Fibroblast of the aortic adventitia (primary cell): ENCODE data around the gene KRTAP10-8. TPM values are rescaled to one million over a fixed set of nuclear protein-coding genes. Genes with fewer than 3 reads are reported as not detected.
"Not testable (repeated sequence)": the region's sequence is repeated elsewhere in the genome, so short reads cannot be mapped to it uniquely, and the experiment has no call there.

Source experiments
- DNase-seq: peaks from one replicate; pipeline ENCODE4 v3.0.0-alpha.2; 2010; ENCODE audit warnings: low read depth
- H3K4me3 ChIP-seq: 2 replicates; pipeline ENCODE4 v1.5.1; 2011; ENCODE audit warnings: low read depth, mild to moderate bottlenecking, control low read depth, low read length, moderate library complexity
- CTCF ChIP-seq: IDR thresholded peaks from 2 replicates; pipeline ENCODE4 v1.5.1; 2011; ENCODE audit warnings: mild to moderate bottlenecking, low read length, control low read depth, inconsistent platforms; ENCODE audit not compliant: insufficient read depth
- total RNA-seq: library from RNA; depleted of rRNA; stranded (reverse); fragments of >200 nt; gene quantifications from 2 replicates; pipeline ENCODE4 v1.2.3, GENCODE V29; 2012; ENCODE audit warnings: low replicate concordance

Gene KRTAP10-8
- total RNA-seq, 1 donor, result not detected

GRCh38 chr21:44626262-44626661 is 14.4 kb downstream of the KRTAP10-8 start:
- no peak for DNase-seq
- no peak overlapping the region for H3K4me3 ChIP-seq
- TF ChIP-seq CTCF, result no peak

- H3K4me3 ChIP-seq, result no peak within 1 kb of the TSS
- DNase-seq, result no peak
- TF ChIP-seq CTCF, result no peak
Observed at GRCh38 chr21:44626673-44627143, 14.8 kb downstream of the KRTAP10-8 start, which contains the start of gene KRTAP10-9. Gene KRTAP10-9 (plus strand): TSS chr21:44627093. CDS start chr21:44627172, 79 bp downstream.

- DNase-seq, H3K4me3 ChIP-seq: not testable (repeated sequence)
Observed at GRCh38 chr21:44627181-44627822, 15.4 kb downstream of the KRTAP10-8 start.

GRCh38 chr21:44627831-44628233 is 16.0 kb downstream of the KRTAP10-8 start:
- not testable (repeated sequence) for DNase-seq, H3K4me3 ChIP-seq

GRCh38 chr21:44628707-44629391 is 17.0 kb downstream of the KRTAP10-8 start:
- DNase-seq, result no peak
- no peak overlapping the region for H3K4me3 ChIP-seq
- TF ChIP-seq CTCF, result no peak

GRCh38 chr21:44630440-44630839 is 18.6 kb downstream of the KRTAP10-8 start:
- no peak for TF ChIP-seq CTCF
- DNase-seq, result no peak
- no peak overlapping the region for H3K4me3 ChIP-seq

GRCh38 chr21:44632067-44632466 is 20.2 kb downstream of the KRTAP10-8 start:
- no peak for DNase-seq
- TF ChIP-seq CTCF, result no peak
- no peak overlapping the region for H3K4me3 ChIP-seq
